Left renal cortex interstitium (tissue), 4 donors: Measurements from ENCODE around the gene C1QTNF5. TPM values are rescaled to one million over a fixed set of nuclear protein-coding genes. Genes with fewer than 3 reads are reported as not detected.

Experiments
- DNase-seq, 4 donors: peaks; one replicate each; pipeline ENCODE4 v3.0.0-alpha.2; 2013; ENCODE audit warnings: low read depth in 4 of 4, low spot score in 2 of 4, missing footprints in 1 of 4
- polyA plus RNA-seq, 4 donors: library from polyadenylated mRNA; unstranded; fragments of 120-200 nt; gene quantifications; one replicate each; pipeline ENCODE4 v1.2.1, GENCODE V29; 2013; ENCODE audit not compliant: insufficient read length in 4 of 4

Gene C1QTNF5
- polyA plus RNA-seq, 4 donors = 22.0 to 43.2 (median 26.9) TPM

- no peak for DNase-seq
Observed at GRCh38 chr11:119299416-119299815, 41.3 kb downstream of the C1QTNF5 start.

- DNase-seq = no peak
Observed at GRCh38 chr11:119298726-119299125, 42.0 kb downstream of the C1QTNF5 start.

- DNase-seq = no peak
Observed at GRCh38 chr11:119297938-119298337, 42.7 kb downstream of the C1QTNF5 start.

GRCh38 chr11:119295178-119295577 is 45.5 kb downstream of the C1QTNF5 start:
- no peak for DNase-seq

- DNase-seq = no peak
Observed at GRCh38 chr11:119293461-119293860, 47.2 kb downstream of the C1QTNF5 start.

GRCh38 chr11:119290894-119291497 is 49.7 kb downstream of the C1QTNF5 start:
- no peak for DNase-seq

Other genes with a start within 250 kb of the C1QTNF5 start
- 10 to 100 TPM; 47.7 to 64.9 (median 55.5) TPM for gene DPAGT1, start 239.0 kb downstream of the C1QTNF5 start, polyA plus RNA-seq
- 10 to 100 TPM; 10.1 to 14.2 (median 11.0) TPM for gene C2CD2L, start 233.5 kb downstream of the C1QTNF5 start, polyA plus RNA-seq
- 10 to 100 TPM; 23.5 to 48.6 (median 38.0) TPM for gene HINFP, start 219.3 kb downstream of the C1QTNF5 start, polyA plus RNA-seq
- 1 to 10 TPM in 1 of 4 donors, under 1 TPM in 3; 0.52 to 1.1 (median 0.80) TPM for gene ABCG4, start 191.8 kb downstream of the C1QTNF5 start, polyA plus RNA-seq
- gene NLRX1, start 172.2 kb downstream of the C1QTNF5 start, polyA plus RNA-seq = 10 to 100 TPM; 10.7 to 14.8 (median 12.6) TPM
- 10 to 100 TPM; 10.9 to 22.2 (median 16.3) TPM for gene NHERF4, start 155.4 kb downstream of the C1QTNF5 start, polyA plus RNA-seq
- gene CBL, start 134.5 kb downstream of the C1QTNF5 start, polyA plus RNA-seq = 10 to 100 TPM; 16.1 to 20.9 (median 18.6) TPM
- 10 to 100 TPM; 52.1 to 58.3 (median 55.0) TPM for gene MCAM, start 23.8 kb downstream of the C1QTNF5 start, polyA plus RNA-seq
- gene RNF26, start 6.4 kb downstream of the C1QTNF5 start, polyA plus RNA-seq = 10 to 100 TPM; 28.1 to 40.8 (median 32.7) TPM
- gene MFRP, start 5.8 kb upstream of the C1QTNF5 start, polyA plus RNA-seq = not detected
- gene USP2, start 40.8 kb upstream of the C1QTNF5 start, polyA plus RNA-seq = 10 to 100 TPM in 2 of 4 donors, 1 to 10 TPM in 2; 7.4 to 14.9 (median 10.1) TPM
- 100 to 1,000 TPM in 1 of 4 donors, 10 to 100 TPM in 3; 64.0 to 111 (median 87.4) TPM for gene THY1, start 82.3 kb upstream of the C1QTNF5 start, polyA plus RNA-seq